ENCODE results near the gene TUBB3. TPM values are rescaled to one million over a fixed set of nuclear protein-coding genes. Genes with fewer than 3 reads are reported as not detected.

The TUBB3 gene
- total RNA-seq, 1 donor from 2014 or later, result 541 TPM

GRCh38 chr16:89949121-89949742 is 26.1 kb downstream of the TUBB3 start:
- TF ChIP-seq, protein P1, sequence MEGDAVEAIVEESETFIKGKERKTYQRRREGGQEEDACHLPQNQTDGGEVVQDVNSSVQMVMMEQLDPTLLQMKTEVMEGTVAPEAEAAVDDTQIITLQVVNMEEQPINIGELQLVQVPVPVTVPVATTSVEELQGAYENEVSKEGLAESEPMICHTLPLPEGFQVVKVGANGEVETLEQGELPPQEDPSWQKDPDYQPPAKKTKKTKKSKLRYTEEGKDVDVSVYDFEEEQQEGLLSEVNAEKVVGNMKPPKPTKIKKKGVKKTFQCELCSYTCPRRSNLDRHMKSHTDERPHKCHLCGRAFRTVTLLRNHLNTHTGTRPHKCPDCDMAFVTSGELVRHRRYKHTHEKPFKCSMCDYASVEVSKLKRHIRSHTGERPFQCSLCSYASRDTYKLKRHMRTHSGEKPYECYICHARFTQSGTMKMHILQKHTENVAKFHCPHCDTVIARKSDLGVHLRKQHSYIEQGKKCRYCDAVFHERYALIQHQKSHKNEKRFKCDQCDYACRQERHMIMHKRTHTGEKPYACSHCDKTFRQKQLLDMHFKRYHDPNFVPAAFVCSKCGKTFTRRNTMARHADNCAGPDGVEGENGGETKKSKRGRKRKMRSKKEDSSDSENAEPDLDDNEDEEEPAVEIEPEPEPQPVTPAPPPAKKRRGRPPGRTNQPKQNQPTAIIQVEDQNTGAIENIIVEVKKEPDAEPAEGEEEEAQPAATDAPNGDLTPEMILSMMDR (conservative IDR thresholded peaks at IDR 0.05), result no peak
- no peak for DNase-seq (ENCODE audit: low read depth, low spot score)
- H3K4me3 Mint-ChIP-seq, result peak overlapping the region; percentile 87

GRCh38 chr16:89949756-89950155 is 26.6 kb downstream of the TUBB3 start:
- peak overlapping the region; percentile 87 for H3K4me3 Mint-ChIP-seq
- TF ChIP-seq, protein P1 (conservative IDR thresholded peaks at IDR 0.05), result no peak
- H3K27ac Mint-ChIP-seq (ENCODE audit: unreplicated experiment), result no peak overlapping the region
- peaks cover 10% of the 10 kb centered on the region for H3K4me1 Mint-ChIP-seq
- H3K36me3 Mint-ChIP-seq (ENCODE audit: low read depth), result no peaks in the 10 kb centered on the region
- H3K9me3 Mint-ChIP-seq, result no peaks in the 10 kb centered on the region
- peaks cover 18% of the 10 kb centered on the region for H3K27me3 Mint-ChIP-seq (ENCODE audit: low read depth)
- no peak for DNase-seq (ENCODE audit: low read depth, low spot score)

More at GRCh38 chr16:89949121-89949742, 26.1 kb downstream of the TUBB3 start:
- Mint-ChIP-seq H3K9me3 (no peaks in the 10 kb centered on the region), H3K27ac (ENCODE audit: unreplicated experiment) (no peak overlapping the region), H3K36me3 (ENCODE audit: low read depth) (no peaks in the 10 kb centered on the region), H3K27me3 (ENCODE audit: low read depth) (peaks cover 18% of the 10 kb centered on the region), H3K4me1 (peaks cover 10% of the 10 kb centered on the region)

DNA sequence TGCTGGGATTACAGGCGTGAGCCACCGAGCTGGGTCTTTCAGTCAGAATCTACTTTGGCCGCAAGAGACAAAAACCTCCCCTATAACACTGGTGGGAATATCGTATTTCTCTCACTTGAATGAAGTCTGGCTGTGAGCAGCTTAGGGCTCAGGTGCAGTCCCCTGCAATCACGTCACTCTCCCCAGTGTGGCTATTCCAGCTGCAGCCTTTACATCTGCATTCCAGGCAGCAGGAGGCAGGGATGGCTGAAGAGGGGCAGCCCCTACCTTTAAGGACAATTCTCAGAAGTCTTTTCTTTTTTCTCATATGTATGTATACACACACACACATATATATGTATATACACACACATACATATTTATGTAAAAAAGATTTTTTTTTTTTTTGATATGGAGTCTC is 28.4 kb downstream of the TUBB3 start:
- Mint-ChIP-seq H3K36me3 (ENCODE audit: low read depth) (no peaks in the 10 kb centered on the region), H3K4me3 (peak overlapping the region; percentile 86), H3K27me3 (ENCODE audit: low read depth) (peaks cover 9% of the 10 kb centered on the region), H3K4me1 (peaks cover 10% of the 10 kb centered on the region), H3K27ac (ENCODE audit: unreplicated experiment) (no peak overlapping the region), H3K9me3 (no peaks in the 10 kb centered on the region)
- no peak for DNase-seq (ENCODE audit: low read depth, low spot score)
- TF ChIP-seq, protein P1 (conservative IDR thresholded peaks at IDR 0.05), result no peak

DNA sequence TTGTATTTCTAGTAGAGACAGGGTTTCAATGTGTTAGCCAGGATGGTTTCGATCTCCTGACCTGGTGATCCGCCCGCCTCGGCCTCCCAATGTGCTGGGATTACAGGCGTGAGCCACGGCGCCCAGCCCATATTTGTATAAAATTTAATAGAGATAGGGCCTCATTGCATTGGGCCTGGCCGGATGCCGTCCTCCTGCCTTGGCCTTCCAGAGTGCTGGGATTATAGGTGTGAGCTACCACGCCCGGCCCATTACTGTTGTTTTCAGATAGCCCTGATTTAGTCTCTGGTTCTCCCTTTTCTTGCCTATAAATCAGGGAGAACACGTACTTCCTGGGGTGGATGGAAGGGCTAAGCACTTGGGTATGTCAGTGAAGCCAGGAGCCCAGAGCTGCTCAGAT is 28.9 kb downstream of the TUBB3 start:
- Mint-ChIP-seq H3K27ac (ENCODE audit: unreplicated experiment) (no peak overlapping the region), H3K36me3 (ENCODE audit: low read depth) (peaks cover 2% of the 10 kb centered on the region), H3K4me1 (peaks cover 10% of the 10 kb centered on the region), H3K9me3 (no peaks in the 10 kb centered on the region), H3K4me3 (no peak overlapping the region), H3K27me3 (ENCODE audit: low read depth) (peaks cover 9% of the 10 kb centered on the region)
- DNase-seq (ENCODE audit: low read depth, low spot score), result no peak
- TF ChIP-seq, protein P1 (conservative IDR thresholded peaks at IDR 0.05), result no peak

DNA sequence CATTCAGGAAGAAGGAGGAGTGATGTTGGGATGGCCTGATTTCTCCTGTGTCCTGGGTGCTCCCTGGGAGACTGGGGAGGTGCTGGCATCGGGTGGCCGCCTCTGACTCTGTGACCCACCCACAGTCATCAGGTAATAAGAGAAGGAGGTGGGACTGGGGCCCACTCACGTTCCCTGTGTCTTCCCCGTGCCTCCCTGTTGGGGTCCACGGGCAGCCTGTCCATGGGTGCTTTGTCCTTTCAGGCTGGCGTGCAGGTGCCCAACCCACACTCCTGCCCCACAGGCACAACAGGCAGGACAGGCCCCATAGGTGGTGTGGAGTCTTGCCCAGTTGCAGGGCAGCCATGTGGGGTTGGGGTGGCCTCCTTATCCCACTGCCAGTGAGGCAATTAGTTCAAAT is 29.4 kb downstream of the TUBB3 start:
- Mint-ChIP-seq H3K27ac (ENCODE audit: unreplicated experiment) (no peak overlapping the region), H3K4me1 (peaks cover 6% of the 10 kb centered on the region), H3K36me3 (ENCODE audit: low read depth) (peaks cover 2% of the 10 kb centered on the region), H3K4me3 (no peak overlapping the region), H3K27me3 (ENCODE audit: low read depth) (peaks cover 4% of the 10 kb centered on the region), H3K9me3 (no peaks in the 10 kb centered on the region)
- TF ChIP-seq, protein P1 (conservative IDR thresholded peaks at IDR 0.05), result no peak
- DNase-seq (ENCODE audit: low read depth, low spot score), result no peak
